ENCODE measurements around the gene PSG1.
"Not testable (repeated sequence)": the region's sequence is repeated elsewhere in the genome, so short reads cannot be mapped to it uniquely, and the experiment has no call there.

Gene PSG1

GRCh38 chr19:42880621-42881020 lies 1.1 kb upstream of the PSG1 start:
- not testable (repeated sequence) for DNase-seq

- DNase-seq: not testable (repeated sequence)
Measured at GRCh38 chr19:42876596-42876995, 2.9 kb downstream of the PSG1 start.

GRCh38 chr19:42875881-42876280 lies 3.6 kb downstream of the PSG1 start:
- DNase-seq: not testable (repeated sequence)

GRCh38 chr19:42874901-42875813 lies 4.4 kb downstream of the PSG1 start:
- not testable (repeated sequence) for DNase-seq

- DNase-seq: not testable (repeated sequence)
Measured at GRCh38 chr19:42874136-42874535, 5.4 kb downstream of the PSG1 start.

- DNase-seq: no peak
Measured at GRCh38 chr19:42872608-42873007, 6.9 kb downstream of the PSG1 start.

- DNase-seq: no peak
Measured at GRCh38 chr19:42857544-42857867, 22.0 kb downstream of the PSG1 start.

- DNase-seq: not testable (repeated sequence)
Measured at GRCh38 chr19:42856866-42857543, 22.5 kb downstream of the PSG1 start.

- DNase-seq: not testable (repeated sequence)
Measured at GRCh38 chr19:42854745-42855144, 24.8 kb downstream of the PSG1 start.

GRCh38 chr19:42853231-42853630 lies 26.3 kb downstream of the PSG1 start:
- not testable (repeated sequence) for DNase-seq

GRCh38 chr19:42852821-42853220 lies 26.7 kb downstream of the PSG1 start:
- DNase-seq: not testable (repeated sequence)

- DNase-seq: not testable (repeated sequence)
Measured at GRCh38 chr19:42851718-42852280, 27.7 kb downstream of the PSG1 start.

- no peak for DNase-seq
Measured at GRCh38 chr19:42850981-42851717, 28.4 kb downstream of the PSG1 start.

GRCh38 chr19:42846597-42846996 lies 32.9 kb downstream of the PSG1 start:
- no peak for DNase-seq

- DNase-seq: not testable (repeated sequence)
Measured at GRCh38 chr19:42843631-42844030, 35.9 kb downstream of the PSG1 start.

GRCh38 chr19:42832746-42833442 lies 46.6 kb downstream of the PSG1 start:
- not testable (repeated sequence) for DNase-seq

- DNase-seq: not testable (repeated sequence)
Measured at GRCh38 chr19:42832023-42832680, 47.4 kb downstream of the PSG1 start.

GRCh38 chr19:42831221-42832019 lies 48.1 kb downstream of the PSG1 start:
- no peak for DNase-seq

GRCh38 chr19:42821306-42821977 lies 58.1 kb downstream of the PSG1 start:
- peak in 1 of 2 experiments; percentile 14 for DNase-seq

- DNase-seq: not testable (repeated sequence)
Measured at GRCh38 chr19:42819960-42820650, 59.4 kb downstream of the PSG1 start.

Data from NCI-H2081 (cell line).